HFFc6 (cell line): ENCODE measurements around the gene PNPLA7. TPM values are rescaled to one million over a fixed set of nuclear protein-coding genes. Genes with fewer than 3 reads are reported as not detected.

Experiments
- DNase-seq: peaks from one replicate; pipeline ENCODE4 v3.0.0-alpha.2; 2018
- H3K27ac Mint-ChIP-seq: 2 replicates; pipeline ENCODE4 v1.8.0; 2020; ENCODE audit warnings: mild to moderate bottlenecking, mixed read lengths
- H3K27me3 Mint-ChIP-seq: 2 replicates; pipeline ENCODE4 v1.8.0; 2021; ENCODE audit warnings: mild to moderate bottlenecking, moderate library complexity, mixed read lengths; ENCODE audit not compliant: insufficient read depth
- H3K36me3 Mint-ChIP-seq: 2 replicates; pipeline ENCODE4 v1.8.0; 2021; ENCODE audit warnings: low read depth, mixed read lengths
- H3K4me1 Mint-ChIP-seq: 2 replicates; pipeline ENCODE4 v1.8.0; 2020; ENCODE audit warnings: low read depth, mixed read lengths
- H3K4me3 Mint-ChIP-seq: 2 replicates; pipeline ENCODE4 v1.8.0; 2020; ENCODE audit warnings: mild to moderate bottlenecking, moderate library complexity, mixed read lengths
- H3K9me3 Mint-ChIP-seq: 2 replicates; pipeline ENCODE4 v1.8.0; 2020; ENCODE audit warnings: mild to moderate bottlenecking, mixed read lengths
- total RNA-seq, 6 experiments: library from RNA; stranded (reverse); fragmentation: NEBNext Ultra II Directional; extraction: Animal tissue kit (Norgen Biotek cat#: 25700); gene quantifications; 2 replicates in 1 of 6; 3 replicates in 5 of 6; pipeline ENCODE4 v1.2.3, GENCODE V29; 2021
- TF ChIP-seq, protein P1 (sequence below): fragments of 200-600 bp; sonication (generic); IDR thresholded peaks from 2 replicates; pipeline ENCODE4 v1.5.0; 2021; ENCODE audit warnings: antibody characterized with exemption, mild to moderate bottlenecking

The PNPLA7 gene
- total RNA-seq, 6 experiments from 2014 or later, result 0.20 to 0.90 (median 0.52) TPM

DNA sequence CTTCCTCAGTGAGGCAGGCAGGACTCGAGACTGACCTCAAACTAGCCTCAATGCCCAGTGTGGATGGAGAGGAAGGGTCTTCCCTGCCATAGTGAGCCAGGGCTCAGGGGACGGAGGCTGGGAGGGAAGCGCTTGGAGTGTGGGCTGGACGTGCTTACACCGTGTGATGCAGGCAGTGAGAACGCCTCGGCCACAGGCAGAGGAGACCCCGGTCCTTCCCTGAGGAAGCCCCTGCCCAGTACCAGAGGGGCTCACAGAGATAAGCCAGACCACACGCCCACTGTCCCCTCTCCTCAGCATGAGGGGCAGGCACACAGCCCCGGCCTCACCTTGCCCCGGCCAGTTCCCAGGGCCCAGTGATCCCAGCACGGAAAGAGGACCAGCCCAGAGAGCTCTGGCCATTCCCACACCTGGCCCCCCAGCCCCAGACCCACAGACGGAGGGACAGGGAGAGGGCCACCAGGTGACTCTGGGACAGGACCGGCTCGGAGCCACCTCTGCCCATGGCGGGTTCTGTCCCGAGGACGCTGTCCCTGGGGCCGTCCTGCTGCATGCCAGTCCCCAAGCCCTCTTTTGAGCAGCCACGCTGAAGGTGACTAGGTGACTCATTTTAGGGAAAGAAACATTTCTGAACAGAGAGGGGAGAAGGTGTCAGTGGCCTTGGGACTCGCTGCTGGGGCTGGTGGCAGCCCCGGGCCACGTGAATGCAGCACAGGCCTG is 85.0 kb downstream of the PNPLA7 start:
- Mint-ChIP-seq H3K27me3 (peaks cover 11% of the 10 kb centered on the region), H3K4me3 (no peak overlapping the region), H3K9me3 (no peaks in the 10 kb centered on the region), H3K36me3 (no peaks in the 10 kb centered on the region), H3K4me1 (no peaks in the 10 kb centered on the region), H3K27ac (no peak overlapping the region)
- TF ChIP-seq, protein P1, sequence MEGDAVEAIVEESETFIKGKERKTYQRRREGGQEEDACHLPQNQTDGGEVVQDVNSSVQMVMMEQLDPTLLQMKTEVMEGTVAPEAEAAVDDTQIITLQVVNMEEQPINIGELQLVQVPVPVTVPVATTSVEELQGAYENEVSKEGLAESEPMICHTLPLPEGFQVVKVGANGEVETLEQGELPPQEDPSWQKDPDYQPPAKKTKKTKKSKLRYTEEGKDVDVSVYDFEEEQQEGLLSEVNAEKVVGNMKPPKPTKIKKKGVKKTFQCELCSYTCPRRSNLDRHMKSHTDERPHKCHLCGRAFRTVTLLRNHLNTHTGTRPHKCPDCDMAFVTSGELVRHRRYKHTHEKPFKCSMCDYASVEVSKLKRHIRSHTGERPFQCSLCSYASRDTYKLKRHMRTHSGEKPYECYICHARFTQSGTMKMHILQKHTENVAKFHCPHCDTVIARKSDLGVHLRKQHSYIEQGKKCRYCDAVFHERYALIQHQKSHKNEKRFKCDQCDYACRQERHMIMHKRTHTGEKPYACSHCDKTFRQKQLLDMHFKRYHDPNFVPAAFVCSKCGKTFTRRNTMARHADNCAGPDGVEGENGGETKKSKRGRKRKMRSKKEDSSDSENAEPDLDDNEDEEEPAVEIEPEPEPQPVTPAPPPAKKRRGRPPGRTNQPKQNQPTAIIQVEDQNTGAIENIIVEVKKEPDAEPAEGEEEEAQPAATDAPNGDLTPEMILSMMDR, result no peak
- DNase-seq, result no peak

- H3K27me3 Mint-ChIP-seq, result peaks cover 11% of the 10 kb centered on the region
- no peak for DNase-seq
These were observed 85.8 kb downstream of the PNPLA7 start for GRCh38 chr9:137464291-137464999.

DNA sequence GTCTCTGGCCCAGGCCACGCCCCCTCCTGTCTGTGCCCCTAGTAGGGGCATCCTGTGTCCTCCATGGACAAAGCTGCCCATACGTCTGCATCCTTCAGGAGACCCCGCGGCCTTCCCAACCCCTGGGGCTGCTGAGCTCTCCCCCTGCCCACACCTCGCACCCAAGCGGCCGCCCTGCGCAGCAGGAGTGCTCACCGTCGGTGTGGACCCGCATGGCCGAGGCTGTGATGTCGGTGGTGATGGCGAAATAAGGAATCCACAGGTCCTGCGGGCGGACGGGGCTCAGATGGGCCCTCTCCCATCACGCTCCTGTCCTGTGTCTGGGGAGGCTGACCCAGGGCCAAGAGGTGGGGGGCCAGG is 86.3 kb downstream of the PNPLA7 start:
- no peaks in the 10 kb centered on the region for H3K36me3 Mint-ChIP-seq
- TF ChIP-seq, protein P1, result no peak
- peaks cover 11% of the 10 kb centered on the region for H3K27me3 Mint-ChIP-seq
- no peaks in the 10 kb centered on the region for H3K9me3 Mint-ChIP-seq
- no peak overlapping the region for H3K4me3 Mint-ChIP-seq
- DNase-seq, result no peak
- no peak overlapping the region for H3K27ac Mint-ChIP-seq
- no peaks in the 10 kb centered on the region for H3K4me1 Mint-ChIP-seq

More at GRCh38 chr9:137464291-137464999, 85.8 kb downstream of the PNPLA7 start:
- no peaks in the 10 kb centered on the region for H3K4me1 Mint-ChIP-seq
- no peak overlapping the region for H3K4me3 Mint-ChIP-seq
- no peaks in the 10 kb centered on the region for H3K9me3 Mint-ChIP-seq
- no peak overlapping the region for H3K27ac Mint-ChIP-seq
- no peaks in the 10 kb centered on the region for H3K36me3 Mint-ChIP-seq
- TF ChIP-seq, protein P1, result no peak

- no peak overlapping the region for H3K27ac Mint-ChIP-seq
- H3K9me3 Mint-ChIP-seq, result no peaks in the 10 kb centered on the region
- no peak for DNase-seq
- no peak overlapping the region for H3K4me3 Mint-ChIP-seq
- H3K27me3 Mint-ChIP-seq, result peaks cover 11% of the 10 kb centered on the region
- TF ChIP-seq, protein P1, result no peak
- no peaks in the 10 kb centered on the region for H3K4me1 Mint-ChIP-seq
- no peaks in the 10 kb centered on the region for H3K36me3 Mint-ChIP-seq
These were observed 86.9 kb downstream of the PNPLA7 start for GRCh38 chr9:137462986-137463930.

- Mint-ChIP-seq H3K9me3 (no peaks in the 10 kb centered on the region), H3K36me3 (no peaks in the 10 kb centered on the region), H3K4me1 (no peaks in the 10 kb centered on the region), H3K27me3 (peaks cover 7% of the 10 kb centered on the region), H3K4me3 (no peak overlapping the region), H3K27ac (no peak overlapping the region)
- no peak for DNase-seq
- TF ChIP-seq, protein P1, result no peak
These were observed 87.7 kb downstream of the PNPLA7 start for GRCh38 chr9:137462396-137462985.
